ENCODE results near the gene IGFL3. TPM values are rescaled to one million over a fixed set of nuclear protein-coding genes. Genes with fewer than 3 reads are reported as not detected.
A peak's percentile ranks its signal among the peaks of the same experiment; 100 is the strongest.
"Not testable (repeated sequence)": the region's sequence is repeated elsewhere in the genome, so short reads cannot be mapped to it uniquely, and the experiment has no call there.

Gene IGFL3
- 1.7 and 1.9 TPM in 2 replicates for total RNA-seq (2014; rRNA removed; shearing (Covaris generic))
- polyA plus RNA-seq (2015; cell fraction: cytosol; rRNA removed) = not detected in 2 replicates
- 0.26 TPM in 1 of 2 replicates, not detected in the other for polyA plus RNA-seq (2015; cell fraction: nucleus; rRNA removed)

DNA sequence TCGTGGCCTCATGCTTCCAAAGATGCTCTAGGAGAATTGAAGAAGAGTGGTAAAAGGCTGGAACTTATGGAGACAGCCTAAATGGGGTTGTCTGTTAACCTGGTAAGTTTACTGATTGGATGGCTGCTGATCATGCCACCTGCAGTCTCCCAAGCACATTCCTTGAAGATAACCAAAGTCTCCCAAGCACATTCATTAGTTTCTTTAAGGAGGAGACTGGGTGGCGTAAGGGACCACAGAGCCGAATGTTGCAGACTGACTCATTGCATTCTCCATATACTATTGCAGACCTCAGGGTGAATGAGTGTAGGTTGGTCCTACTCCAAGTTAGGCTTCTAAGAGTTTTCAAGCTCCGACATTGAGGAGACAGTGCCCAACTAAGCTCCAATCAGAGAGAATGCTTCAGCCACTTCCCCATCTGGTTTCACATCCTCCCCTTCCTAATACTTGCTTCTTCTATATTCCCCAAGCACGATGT is at the start of gene IGFL3:
Gene IGFL3, minus strand, starts transcription at position 51 of the 478 bp plus-strand sequence. Its CDS starts 39 bp downstream, at position 12.
- peak; percentile 40 for DNase-seq (ENCODE audit: low read depth)

DNA sequence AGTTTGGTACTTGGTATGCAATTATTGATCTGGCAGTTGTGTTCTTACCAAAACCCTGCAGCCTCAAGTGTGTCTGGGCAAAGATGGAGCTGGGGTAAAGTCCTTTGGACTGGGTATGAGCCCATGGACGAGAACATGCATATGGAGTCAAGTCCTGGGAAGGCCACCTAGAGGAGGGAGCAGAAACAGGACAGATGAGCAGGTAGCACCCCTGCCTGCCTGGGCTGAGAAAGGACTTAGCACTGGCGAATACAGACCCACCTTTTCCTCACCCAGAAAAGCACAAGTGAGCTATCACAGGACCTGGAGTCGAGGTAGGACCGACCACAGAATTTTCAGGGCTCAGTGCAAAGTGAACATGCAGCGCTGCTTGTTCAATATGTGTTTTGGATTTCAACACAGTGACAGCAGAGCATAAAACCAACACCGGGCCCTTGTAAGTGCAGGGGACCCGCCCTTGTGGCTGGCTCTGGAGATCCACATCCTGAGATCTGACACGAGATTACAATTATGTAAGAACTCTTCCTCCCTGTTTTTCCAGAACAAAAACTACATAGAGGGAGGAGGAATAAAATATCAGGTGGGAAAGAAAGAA is 49.5 kb upstream of the IGFL3 start:
- no peak for DNase-seq (ENCODE audit: low read depth)

DNA sequence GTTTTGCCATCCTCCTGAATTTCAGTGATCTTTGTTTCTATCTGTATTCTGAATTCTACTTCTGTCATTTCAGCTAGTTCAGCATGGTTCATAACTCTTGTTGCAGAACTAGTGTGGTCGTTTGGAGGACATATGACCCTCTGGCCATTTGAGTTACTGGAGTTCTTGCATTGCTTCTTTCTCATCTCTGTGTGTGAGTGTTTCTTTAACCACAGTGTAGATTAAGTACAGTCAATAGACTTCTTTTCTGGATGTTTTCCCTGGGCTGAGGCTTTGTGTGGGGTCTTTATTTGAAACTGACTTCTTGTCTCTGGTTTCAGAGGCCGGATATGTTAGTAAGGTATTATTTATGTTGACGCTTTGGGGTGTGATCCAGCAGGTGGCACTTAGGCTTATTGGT is 38.2 kb upstream of the IGFL3 start:
- no peak for DNase-seq (ENCODE audit: low read depth)

DNA sequence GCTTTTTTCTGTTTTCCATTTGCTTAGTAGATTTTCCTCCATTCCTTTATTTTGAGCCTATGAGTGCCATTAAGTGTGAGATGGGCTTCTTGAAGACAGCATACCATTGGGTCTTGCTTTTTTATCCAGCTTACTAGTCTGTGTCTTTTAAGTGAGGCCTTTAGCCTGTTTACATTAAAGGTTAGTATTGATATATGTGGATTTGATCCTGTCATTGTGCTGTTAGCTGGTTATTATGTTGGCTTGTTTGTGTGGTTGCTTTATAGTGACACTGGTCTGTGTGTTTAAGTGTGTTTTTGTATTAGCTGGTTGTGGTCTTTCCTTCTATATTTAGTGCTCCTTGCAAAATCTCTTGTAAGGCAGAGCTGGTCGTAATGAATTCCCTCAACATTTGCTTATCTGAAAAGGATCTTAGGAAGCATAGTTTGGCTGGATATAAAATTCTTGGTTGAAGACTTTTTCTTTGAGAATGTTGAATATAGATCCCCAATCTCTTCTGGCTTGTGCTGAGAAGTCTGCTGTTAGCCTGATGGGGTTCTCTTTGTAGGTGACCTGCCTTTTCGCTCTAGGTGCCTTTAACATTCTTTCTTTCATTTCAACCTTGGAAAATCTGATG is 37.3 kb upstream of the IGFL3 start:
- not testable (repeated sequence) for DNase-seq (ENCODE audit: low read depth)

DNA sequence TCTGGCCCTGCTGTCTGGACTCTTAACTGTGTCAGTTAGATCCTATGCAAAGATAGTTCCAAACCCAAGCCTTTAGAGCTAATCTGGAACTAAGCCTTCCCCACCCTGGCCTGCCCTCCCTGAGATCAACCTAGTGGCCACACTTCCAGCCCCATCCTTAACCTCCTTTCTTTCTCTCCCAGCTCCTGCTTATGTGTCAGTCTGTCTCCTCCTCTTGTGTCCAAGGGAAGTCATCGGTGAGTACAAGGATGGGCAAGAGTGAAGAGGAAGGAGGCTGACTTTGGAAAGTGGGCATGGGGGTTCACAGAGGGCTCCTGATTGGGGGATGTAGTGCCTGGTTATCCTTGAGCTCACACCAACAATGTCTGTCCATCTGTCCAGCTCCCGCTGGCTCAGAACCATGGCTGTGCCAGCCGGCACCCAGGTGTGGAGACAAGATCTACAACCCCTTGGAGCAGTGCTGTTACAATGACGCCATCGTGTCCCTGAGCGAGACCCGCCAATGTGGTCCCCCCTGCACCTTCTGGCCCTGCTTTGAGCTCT is 35.8 kb upstream of the IGFL3 start:
- DNase-seq (ENCODE audit: low read depth) = no peak

DNA sequence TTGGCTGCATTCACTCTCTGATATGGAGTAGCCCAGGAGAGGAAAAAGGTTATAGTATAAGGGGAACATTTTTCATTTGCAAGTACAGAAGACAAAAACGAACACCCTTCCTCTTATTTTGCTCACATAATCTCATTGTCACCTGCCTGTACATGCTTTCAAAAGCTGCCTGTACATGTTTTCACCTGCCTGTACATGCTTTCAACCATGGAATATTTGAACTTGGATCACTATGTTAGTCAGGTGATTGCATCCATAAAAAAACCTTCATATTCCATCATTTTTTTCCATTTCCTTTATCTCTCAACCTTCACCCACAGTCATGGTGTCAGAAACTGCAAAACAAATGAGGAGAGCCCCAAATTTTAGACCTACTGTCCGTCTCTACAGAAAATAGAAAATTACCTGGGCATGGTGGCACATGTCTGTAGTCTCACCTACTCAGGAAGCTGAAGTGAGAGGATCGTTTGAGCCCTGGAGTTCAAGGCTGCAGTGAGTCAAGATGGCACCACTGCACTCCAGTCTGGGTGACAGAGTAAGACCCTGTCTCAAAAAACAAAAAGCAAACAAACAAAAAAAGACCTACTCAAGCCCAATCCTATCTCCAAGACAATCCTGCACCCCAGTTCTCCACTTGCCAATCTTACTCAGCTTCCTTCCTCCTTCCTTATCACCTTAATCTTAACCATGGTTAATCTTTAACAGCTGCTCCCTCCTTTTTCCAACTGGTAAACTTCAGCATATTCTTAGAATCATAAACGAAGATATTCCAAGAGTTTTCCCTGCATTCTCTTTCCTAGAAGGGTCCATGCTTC is 35.1 kb upstream of the IGFL3 start:
- no peak for DNase-seq (ENCODE audit: low read depth)

DNA sequence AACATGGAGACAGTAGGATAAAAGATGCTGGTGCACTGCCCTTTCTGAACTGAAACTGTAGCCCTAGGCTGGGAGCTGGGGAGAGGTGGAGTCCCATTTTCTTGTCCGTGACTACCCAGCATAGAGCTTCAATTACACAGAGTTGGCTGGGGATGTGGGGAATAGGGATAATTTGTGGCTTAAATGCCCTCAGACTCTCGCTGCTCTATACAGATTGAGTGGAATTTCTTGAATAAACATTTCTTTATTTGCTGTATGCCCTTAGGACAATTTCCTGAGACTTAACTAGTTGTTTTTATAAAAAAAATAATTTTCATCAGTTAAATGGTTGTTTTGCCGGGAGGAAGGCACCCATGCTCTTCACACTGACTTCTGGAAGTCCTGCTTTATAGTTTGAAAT is 30.7 kb upstream of the IGFL3 start:
- DNase-seq (ENCODE audit: low read depth) = no peak

DNA sequence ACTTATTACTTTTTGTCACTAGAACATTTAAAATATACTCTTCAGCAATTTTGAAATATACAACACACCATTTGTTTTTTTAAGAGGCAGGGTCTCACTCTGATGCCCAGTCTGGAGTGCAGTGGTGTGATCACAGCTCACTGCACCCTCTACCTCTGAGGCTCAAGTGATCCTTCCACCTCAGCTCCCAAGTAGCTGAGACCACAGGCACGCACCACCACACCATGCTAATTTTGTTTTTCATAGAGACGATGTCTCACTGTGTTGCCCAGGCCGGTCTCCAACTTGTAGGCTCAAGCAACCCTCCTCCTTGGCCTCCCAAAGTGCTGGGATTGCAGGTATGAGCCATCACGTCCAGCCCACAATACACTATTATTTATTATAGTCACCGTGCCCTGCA is 26.1 kb upstream of the IGFL3 start:
- DNase-seq (ENCODE audit: low read depth) = no peak

DNA sequence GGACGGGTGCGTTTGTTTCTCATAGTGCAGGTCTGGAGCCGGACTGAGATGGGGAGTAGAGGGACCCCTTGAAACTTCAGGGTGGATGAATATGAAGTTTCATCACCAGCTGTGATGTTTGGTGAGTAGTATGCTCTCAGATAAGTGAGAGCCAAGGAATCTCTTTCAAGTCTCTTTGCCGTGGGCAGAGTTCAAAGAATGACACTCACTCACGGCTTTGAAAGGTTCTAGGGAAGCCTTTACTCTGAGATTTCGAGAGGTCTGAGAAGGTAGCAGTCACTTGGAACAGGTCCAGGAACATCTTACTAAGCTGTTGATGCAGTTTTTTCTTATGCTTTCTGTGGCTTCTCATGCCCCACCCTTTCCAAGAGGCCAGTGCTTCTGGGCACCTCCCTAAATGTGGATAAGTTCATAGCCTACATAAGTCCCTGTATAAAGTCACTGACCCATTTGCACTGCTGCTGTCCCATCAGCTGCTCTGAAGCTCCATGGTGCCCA is 23.4 kb upstream of the IGFL3 start, which contains the start of gene IGFL2:
Gene IGFL2, plus strand, starts transcription at position 448 of the 498 bp plus-strand sequence. Its CDS starts 41 bp downstream, at position 489.
- DNase-seq (ENCODE audit: low read depth) = peak; percentile 28

DNA sequence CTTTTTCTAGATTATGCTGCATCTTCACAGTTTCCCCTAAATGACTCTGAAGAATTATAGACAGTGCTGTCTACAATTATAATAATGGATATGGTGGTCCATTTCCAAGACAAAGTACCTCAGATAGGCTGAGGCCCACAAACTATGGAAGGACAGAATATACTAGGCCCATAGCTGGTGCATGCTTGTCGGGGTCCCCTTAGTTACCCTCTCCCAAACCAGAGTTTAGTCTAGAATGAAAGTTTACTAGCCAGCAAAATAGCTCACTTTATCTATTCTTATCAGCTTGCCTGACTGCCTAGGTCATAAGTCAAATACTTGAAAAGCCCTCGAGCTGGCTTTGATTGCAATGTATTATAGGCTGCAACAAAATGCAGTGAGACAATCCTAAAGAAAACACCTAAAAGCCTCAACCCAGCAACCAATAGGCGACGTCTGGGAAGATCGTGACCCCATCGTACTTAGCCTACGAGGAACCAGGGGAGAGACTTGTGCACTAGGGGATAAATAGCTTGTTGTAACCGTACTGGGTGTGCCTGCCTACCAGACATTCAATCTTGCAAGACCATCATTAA is 22.8 kb upstream of the IGFL3 start:
- no peak for DNase-seq (ENCODE audit: low read depth)

DNA sequence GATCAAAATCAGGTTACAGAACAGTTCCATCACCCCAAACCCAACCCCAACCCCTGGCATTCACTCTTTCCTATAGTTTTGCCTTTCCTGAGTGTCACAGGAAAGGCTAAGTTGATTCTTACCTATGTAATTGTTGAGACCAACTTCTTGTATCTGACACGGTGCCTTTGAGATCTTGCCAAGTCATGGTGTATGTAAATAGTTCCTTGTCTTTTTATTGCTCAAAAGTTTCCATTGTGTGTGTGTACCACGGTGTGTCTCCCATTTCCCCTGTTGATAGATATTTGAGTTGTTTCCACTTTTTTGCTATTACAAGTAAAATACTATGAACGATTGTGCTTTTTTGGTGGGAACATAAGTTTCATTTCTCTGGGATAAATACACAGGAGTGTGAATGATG is 20.3 kb upstream of the IGFL3 start:
- DNase-seq (ENCODE audit: low read depth) = no peak

DNA sequence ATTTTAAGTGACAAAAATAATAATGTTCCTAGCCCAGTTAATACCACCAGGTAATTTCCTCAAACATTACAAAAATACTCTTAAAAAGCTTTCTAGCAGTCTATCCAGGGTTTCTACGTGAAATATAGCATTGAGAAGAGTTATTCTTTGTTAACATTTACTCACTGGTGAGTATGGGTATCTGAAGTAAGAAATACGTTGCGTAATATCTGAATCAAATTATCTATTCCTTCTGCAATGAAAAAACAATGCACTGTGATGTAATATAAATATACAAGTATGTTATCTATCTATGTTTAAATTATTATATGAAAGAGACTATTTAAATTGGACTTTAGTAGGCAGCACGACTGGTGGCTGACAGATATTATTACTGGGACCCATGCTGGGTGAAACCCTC is 17.8 kb upstream of the IGFL3 start:
- DNase-seq (ENCODE audit: low read depth) = no peak

DNA sequence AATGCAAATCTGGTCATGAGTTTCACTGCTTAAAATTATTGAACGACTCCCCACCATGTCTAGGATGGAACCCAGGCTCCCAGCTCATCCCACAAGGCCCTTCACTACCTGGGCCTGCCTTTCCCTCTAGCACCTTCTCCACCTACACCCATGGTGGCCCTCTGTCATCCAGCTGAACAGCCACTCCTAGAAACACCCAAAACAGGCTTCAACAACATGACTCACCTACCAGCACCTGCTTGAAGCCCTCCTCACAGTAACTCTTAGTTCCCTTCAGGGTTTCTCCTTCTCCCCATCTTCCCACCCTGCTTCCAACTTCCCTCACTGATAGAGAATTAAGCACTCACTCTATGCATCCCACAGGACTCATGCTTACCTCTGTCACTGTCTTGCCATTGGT is 16.9 kb upstream of the IGFL3 start:
- DNase-seq (ENCODE audit: low read depth) = no peak

DNA sequence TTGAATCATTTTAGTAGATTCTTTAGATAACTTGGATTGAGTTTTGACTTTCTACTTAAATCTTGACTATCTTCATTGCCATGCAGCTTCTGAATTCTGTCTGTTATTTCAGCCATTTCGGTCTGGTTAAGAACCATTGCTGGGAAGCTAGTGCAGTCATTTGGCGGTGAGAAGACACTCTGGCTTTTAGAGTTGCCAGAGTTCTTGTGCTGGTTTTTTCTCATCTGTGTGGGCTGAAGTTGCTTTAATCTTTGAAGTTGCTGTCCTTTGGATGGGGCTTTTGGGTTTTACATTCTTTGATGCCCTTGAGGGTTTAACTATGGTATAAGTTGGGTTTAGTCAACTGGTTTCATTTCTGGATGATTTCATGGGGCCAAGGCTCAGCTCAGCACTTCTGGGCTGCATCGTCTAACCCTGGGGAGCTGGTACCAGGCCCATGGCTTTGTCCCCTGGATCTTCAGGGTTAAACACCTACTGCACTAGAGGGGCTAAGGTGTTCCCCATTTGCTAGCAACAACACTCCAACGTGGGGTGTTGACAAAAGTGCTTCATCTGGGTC is 13.5 kb upstream of the IGFL3 start:
- DNase-seq (ENCODE audit: low read depth) = no peak

DNA sequence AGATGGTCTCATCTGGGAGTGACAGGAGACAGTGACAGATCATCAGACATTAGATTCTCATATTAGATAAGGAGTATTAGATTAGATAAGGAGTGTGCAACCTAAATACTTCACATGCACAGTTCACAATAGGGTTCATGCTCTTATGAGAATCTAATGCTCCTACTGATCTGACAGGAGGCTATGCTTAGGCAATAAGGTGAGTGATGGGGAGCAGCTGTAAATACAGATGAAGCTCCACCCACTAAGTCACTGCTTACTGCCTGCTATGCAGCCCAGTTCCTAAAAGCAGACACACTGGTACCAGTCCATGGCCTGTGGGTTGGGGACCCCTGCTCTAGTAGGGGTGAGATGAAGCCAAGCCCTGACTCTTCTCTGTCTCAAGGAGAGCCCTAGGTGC is 10.0 kb upstream of the IGFL3 start:
- no peak for DNase-seq (ENCODE audit: low read depth)

DNA sequence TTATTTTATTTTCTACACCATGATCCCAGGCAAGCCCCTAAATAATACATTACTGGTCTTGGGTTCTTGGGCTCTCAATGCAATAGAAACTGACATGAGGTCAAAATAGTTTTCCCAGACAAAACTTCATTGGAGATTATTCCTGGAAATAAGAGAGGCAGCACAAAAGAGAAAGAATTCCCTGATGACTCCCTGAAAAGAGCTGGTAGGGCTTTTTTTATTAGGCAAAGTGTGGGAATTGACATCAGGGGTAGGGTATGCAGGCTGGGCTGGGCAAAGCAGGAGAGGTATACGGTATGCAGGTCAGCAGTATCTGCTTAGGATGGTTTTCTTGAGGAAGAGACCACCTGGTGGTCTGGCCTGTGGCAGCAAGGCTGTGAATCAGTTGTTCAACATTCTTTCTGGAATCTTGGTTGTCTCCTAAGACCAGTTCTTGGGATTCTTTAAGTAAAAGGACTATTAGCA is 9.3 kb upstream of the IGFL3 start:
- peak; percentile 18 for DNase-seq (ENCODE audit: low read depth)

DNA sequence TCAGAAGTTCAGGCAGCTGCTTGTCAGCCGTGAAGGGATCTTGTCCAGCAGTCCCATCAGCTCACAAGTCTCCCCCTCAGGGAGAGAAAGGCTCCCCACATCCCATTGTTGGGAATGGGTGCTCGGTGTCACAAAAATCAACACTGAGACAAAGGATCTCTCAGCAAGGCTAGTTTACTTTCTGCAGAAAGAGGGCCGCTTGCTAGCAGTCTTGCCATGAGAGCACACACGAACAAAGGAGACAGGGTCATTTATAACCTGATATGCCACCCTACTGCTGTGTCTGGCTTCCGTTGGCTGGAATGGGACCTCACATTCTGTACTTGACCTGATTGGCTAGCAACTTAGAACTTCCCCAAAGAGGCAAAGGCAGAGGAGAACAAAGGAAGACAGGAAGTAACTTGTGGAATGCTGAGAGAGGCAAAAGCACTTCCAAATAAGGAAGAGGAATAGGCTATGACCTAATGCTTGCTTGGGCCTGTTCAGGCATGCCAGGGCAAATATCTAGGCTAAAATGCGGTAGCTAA is 8.7 kb upstream of the IGFL3 start:
- peak; percentile 99 for DNase-seq (ENCODE audit: low read depth)

DNA sequence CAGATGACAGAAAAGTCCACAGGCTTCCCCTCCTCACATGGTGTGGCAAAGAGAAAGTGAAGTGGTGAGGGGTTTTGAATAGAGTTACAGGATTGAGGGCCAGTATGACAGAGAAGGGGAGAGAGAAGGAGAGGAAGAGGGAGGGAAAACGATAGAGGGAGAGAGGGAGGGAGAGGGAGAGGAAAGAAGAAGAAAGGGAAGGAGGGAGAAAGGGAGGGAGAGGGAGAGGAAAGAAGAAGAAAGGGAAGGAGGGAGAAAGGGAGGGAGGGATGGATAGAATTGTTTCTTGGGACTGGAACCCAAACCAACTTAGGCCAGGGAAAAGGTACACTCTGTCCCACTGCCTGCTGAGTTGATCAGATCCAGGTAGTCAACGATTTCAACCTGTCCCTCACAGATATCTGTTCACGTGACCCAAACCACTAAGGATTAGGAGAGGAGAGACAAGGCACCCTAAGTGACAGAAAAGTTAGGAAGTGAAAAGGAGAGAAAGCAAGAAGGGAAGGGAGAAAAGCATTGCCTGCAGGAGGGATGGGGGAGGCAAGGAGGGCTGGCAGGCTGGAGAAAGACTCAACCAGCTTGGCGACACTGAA is 8.1 kb upstream of the IGFL3 start:
- no peak for DNase-seq (ENCODE audit: low read depth)

DNA sequence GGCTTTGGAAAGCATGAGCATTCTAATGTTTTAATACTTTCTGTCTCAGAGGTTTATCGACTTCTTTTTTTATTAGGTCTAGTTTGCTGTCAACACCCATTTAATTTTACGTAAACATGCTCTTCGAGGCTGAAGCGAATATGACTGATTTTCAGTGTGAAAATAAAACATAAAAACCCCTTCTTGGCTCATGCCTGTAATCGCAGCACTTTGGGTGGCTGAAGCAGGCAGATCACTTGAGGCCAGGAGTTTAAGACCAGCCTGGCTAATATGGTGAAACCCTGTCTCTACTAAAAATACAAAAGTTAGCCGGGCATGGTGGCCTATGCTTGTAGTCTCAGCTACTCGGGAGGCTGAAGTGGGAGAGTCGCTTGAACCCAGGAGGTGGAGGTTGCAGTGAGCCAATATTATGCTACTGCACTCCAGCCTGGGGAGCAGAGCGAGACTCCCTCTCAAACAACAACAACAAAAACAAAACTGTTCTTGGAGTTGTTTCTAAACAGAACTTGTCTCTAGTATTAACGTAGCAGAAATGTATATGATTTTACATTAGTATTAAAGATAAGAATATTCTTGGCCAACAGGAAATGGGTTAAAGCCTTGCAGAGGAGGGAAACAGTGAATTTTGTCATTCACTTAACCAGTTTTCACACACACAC is 7.1 kb upstream of the IGFL3 start:
- peak; percentile 53 for DNase-seq (ENCODE audit: low read depth)

Measured in HT1080 (cell line).